ENCODE results near the gene ELL2. TPM values are rescaled to one million over a fixed set of nuclear protein-coding genes. Genes with fewer than 3 reads are reported as not detected.

ELL2 gene
- total and polyA plus RNA-seq, 3 experiments from 2014 or later: 5.0 to 91.3 (median 90.6) TPM

DNA sequence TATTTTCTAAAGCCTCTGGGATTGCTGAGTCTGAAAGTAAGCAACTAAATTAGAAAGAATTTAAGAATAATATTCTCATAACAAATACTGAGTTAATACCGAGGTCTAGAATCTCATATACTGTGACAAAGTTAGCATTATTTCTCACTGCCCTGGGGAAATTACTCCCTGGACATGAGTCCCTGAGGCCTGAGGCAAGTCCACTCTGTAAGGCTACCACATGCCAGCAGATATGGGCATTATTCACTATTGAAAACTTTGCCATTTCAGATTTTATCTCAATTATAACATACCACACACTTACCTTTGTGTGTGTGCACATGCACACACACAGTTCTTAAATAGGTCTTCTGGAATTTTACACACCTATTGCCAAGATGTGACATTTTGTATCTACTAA, 22.9 kb downstream of the ELL2 start:
- Histone ChIP-seq H3K27ac (ENCODE audit: low read depth, low read length) (no peak overlapping the region), H3K4me3 (ENCODE audit: low read length) (no peak overlapping the region), H3K36me3 (ENCODE audit: insufficient read depth, low read length) (no peaks in the 10 kb centered on the region), H3K9me3 (ENCODE audit: low read length) (no peaks in the 10 kb centered on the region), H3K4me1 (ENCODE audit: insufficient read depth, low read length) (no peaks in the 10 kb centered on the region), H3K27me3 (ENCODE audit: insufficient read depth, low read length, poor library complexity, severe bottlenecking) (no peaks in the 10 kb centered on the region)
- Mint-ChIP-seq H3K4me1 (peaks cover 0 to 3% (median 0%) of the 10 kb centered on the region in 3 donors), H3K4me3 (no peak overlapping the region), H3K36me3 (peaks cover 0 to 10% (median 4%) of the 10 kb centered on the region in 3 donors), H3K9me3 (no peaks in the 10 kb centered on the region), H3K27ac (no peak overlapping the region), H3K27me3 (no peaks in the 10 kb centered on the region)
- ChIA-PET POLR2A (no interaction called here), CTCF (no interaction called here)
- no peak for DNase-seq

DNA sequence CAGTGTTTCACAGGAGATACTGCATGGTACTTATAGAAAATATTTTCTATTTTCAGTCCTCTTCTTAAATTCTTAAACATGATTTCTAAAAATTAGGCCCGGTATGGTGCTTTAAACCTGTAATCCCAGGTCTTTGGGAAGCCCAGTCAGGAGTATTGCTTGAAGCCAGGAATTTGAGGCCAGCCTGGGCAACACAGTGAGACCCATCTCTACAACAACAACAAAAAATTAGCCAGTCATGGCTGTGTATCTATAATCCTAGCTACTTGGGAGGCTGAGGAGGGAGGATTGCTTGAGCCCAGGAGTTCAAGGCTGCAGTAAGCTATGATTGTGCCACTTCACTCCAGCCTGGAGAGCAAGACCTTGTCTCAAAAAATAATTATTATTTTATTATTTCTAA, 23.3 kb downstream of the ELL2 start:
- Mint-ChIP-seq H3K9me3 (no peaks in the 10 kb centered on the region), H3K4me1 (peaks cover 0 to 3% (median 0%) of the 10 kb centered on the region in 3 donors), H3K36me3 (peaks cover 0 to 10% (median 4%) of the 10 kb centered on the region in 3 donors), H3K27ac (no peak overlapping the region), H3K27me3 (no peaks in the 10 kb centered on the region), H3K4me3 (peak overlapping the region in 1 of 7 donors; percentile 4)
- ChIA-PET CTCF (no interaction called here), POLR2A (no interaction called here)
- Histone ChIP-seq H3K4me3 (ENCODE audit: low read length) (no peak overlapping the region), H3K9me3 (ENCODE audit: low read length) (no peaks in the 10 kb centered on the region), H3K4me1 (ENCODE audit: insufficient read depth, low read length) (no peaks in the 10 kb centered on the region), H3K36me3 (ENCODE audit: insufficient read depth, low read length) (no peaks in the 10 kb centered on the region), H3K27me3 (ENCODE audit: insufficient read depth, low read length, poor library complexity, severe bottlenecking) (no peaks in the 10 kb centered on the region), H3K27ac (ENCODE audit: low read depth, low read length) (peak overlapping the region; percentile 7)
- no peak for DNase-seq

DNA sequence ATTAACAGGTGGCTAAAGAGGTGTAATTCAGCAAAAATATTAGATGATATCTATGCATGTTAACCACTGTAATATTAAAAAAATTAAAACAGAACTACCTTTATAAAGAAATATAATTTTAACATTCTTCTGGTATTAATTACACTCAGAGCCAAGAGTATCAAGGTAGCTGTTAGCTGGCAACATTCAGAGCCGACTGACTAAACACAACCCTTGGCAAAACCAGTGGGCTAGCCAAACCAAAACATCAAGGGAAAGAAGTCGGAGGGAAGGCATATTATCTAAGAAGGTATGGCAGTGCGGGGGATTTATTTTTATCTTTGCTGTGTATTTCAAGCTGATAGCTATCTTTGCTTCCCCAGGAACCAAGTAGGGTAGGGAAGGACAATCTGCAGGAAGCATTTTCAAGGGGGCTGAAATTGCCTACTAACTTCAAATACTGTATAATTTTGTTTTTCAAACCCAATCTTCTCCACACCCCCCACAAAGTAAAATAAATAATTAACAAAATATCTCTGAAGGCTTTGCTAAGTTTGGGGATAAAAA, 24.0 kb downstream of the ELL2 start:
- Histone ChIP-seq H3K36me3 (ENCODE audit: insufficient read depth, low read length) (no peaks in the 10 kb centered on the region), H3K9me3 (ENCODE audit: low read length) (no peaks in the 10 kb centered on the region), H3K4me1 (ENCODE audit: insufficient read depth, low read length) (no peaks in the 10 kb centered on the region), H3K27me3 (ENCODE audit: insufficient read depth, low read length, poor library complexity, severe bottlenecking) (no peaks in the 10 kb centered on the region), H3K4me3 (ENCODE audit: low read length) (no peak overlapping the region), H3K27ac (ENCODE audit: low read depth, low read length) (peak overlapping the region; percentile 7)
- CTCF ChIA-PET: interaction anchor here (1.4 kb wide), 1 partner anchor 24 kb away, joined by 3 read pairs; the partner anchor contains the start of gene ELL2
- H3K4me1 Mint-ChIP-seq: peaks cover 0 to 3% (median 0%) of the 10 kb centered on the region in 3 donors
- no peak overlapping the region for H3K4me3 Mint-ChIP-seq
- no peaks in the 10 kb centered on the region for H3K9me3 Mint-ChIP-seq
- no peaks in the 10 kb centered on the region for H3K27me3 Mint-ChIP-seq
- H3K27ac Mint-ChIP-seq: peak overlapping the region in 1 of 8 donors; percentile 50
- no peak for DNase-seq
- POLR2A ChIA-PET: no interaction called here
- peaks cover 0 to 10% (median 4%) of the 10 kb centered on the region in 3 donors for H3K36me3 Mint-ChIP-seq

DNA sequence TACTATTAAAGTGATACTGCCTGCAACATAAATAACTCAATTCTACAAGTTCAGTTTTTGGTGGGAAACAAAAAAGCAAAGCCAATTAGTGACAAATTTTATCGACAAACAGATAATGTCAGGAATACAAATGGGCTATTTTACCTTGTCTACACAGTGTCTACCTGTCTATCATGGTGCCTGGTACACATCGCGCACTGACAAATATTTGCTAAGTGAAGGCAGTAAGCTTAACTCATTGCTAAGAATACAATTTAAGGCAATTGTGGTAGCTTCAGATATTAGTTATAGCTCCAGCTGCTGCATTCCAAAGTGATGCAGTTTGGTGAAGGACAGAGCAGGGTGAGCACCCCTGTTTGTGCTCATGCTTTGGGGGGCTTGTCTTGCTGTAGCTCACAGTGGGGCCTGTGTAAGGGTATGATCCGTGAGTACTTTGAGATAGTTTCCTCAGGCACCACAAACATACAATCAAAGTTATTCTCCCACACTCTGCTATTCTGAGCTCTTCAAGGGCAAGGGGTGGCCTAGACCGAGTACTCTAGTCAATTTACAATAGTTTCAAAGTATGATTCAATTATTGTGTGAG, 24.7 kb downstream of the ELL2 start:
- Histone ChIP-seq H3K27ac (ENCODE audit: low read depth, low read length) (no peak overlapping the region), H3K4me3 (ENCODE audit: low read length) (no peak overlapping the region), H3K9me3 (ENCODE audit: low read length) (no peaks in the 10 kb centered on the region), H3K36me3 (ENCODE audit: insufficient read depth, low read length) (no peaks in the 10 kb centered on the region), H3K27me3 (ENCODE audit: insufficient read depth, low read length, poor library complexity, severe bottlenecking) (no peaks in the 10 kb centered on the region), H3K4me1 (ENCODE audit: insufficient read depth, low read length) (no peaks in the 10 kb centered on the region)
- ChIA-PET POLR2A (no interaction called here), CTCF (interaction anchor here (0.7 to 1.4 kb wide), 2 partner anchors 12 to 25 kb away, joined by 3 read pairs; partner anchors contain the start of gene ELL2)
- H3K4me3 Mint-ChIP-seq: no peak overlapping the region
- DNase-seq: no peak
- peaks cover 0 to 10% (median 4%) of the 10 kb centered on the region in 3 donors for H3K36me3 Mint-ChIP-seq
- H3K9me3 Mint-ChIP-seq: no peaks in the 10 kb centered on the region
- H3K27ac Mint-ChIP-seq: no peak overlapping the region
- no peaks in the 10 kb centered on the region for H3K27me3 Mint-ChIP-seq
- peaks cover 0 to 3% (median 0%) of the 10 kb centered on the region in 3 donors for H3K4me1 Mint-ChIP-seq

DNA sequence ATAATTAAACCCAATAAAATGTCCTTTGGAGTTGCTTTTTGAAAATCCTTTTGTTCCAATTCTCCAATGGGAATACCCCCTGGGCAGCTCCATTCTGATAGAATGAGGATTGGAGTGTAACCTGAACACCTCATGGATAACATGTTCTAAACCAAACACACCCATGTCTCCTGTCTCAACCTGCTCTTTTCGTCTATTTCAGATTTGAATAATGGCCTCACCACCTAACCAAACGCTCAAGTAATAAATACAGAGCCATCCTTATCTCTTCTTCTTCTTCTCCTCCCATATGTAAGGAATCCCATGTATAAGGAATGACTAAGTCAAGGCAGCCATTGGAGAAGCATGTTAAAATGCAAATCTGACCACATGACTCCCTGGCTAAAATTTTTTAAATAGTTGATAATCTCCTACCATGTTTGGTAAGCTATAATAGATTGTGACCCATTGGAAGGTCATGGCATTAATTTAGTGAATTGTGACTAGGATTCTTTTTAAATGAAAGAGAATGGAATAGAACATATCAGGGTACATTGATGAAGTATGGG, 26.0 kb downstream of the ELL2 start:
- Histone ChIP-seq H3K36me3 (ENCODE audit: insufficient read depth, low read length) (no peaks in the 10 kb centered on the region), H3K4me1 (ENCODE audit: insufficient read depth, low read length) (no peaks in the 10 kb centered on the region), H3K27ac (ENCODE audit: low read depth, low read length) (no peak overlapping the region), H3K4me3 (ENCODE audit: low read length) (no peak overlapping the region), H3K9me3 (ENCODE audit: low read length) (no peaks in the 10 kb centered on the region), H3K27me3 (ENCODE audit: insufficient read depth, low read length, poor library complexity, severe bottlenecking) (no peaks in the 10 kb centered on the region)
- H3K36me3 Mint-ChIP-seq: peaks cover 4 to 10% (median 4%) of the 10 kb centered on the region in 3 donors
- no peak for DNase-seq
- no peak overlapping the region for H3K4me3 Mint-ChIP-seq
- CTCF ChIA-PET: no interaction called here
- peaks cover 0 to 3% (median 0%) of the 10 kb centered on the region in 3 donors for H3K4me1 Mint-ChIP-seq
- no peaks in the 10 kb centered on the region for H3K9me3 Mint-ChIP-seq
- no peaks in the 10 kb centered on the region for H3K27me3 Mint-ChIP-seq
- POLR2A ChIA-PET: no interaction called here
- H3K27ac Mint-ChIP-seq: no peak overlapping the region

DNA sequence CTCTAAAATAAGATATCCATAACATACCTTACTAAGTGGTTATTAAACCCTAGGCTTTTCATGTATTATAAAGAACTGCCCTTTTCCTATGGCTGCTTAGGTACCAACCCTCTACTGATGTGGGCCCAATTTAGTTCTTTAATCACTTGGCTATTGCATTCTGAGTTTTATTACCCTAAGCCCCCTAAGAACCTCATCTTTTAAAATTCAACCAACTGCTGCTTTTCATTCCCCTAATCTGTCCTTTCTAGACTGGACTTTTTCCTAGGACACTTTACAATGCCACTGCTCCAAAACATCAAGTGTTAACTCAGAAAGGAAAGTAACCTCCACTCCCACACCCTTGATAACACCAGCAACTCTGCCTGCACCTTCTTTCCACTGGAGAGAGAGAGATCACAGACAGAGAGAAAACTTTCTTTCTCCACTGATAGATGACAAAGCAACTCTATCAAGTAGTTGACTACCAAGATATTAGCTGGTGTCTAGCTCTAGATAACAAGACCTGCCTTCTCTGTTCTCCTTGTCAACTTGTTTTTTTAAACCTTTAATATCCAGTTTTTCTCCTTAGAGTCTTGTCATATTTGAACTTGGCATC, 27.3 kb downstream of the ELL2 start:
- Mint-ChIP-seq H3K9me3 (no peaks in the 10 kb centered on the region), H3K27me3 (no peaks in the 10 kb centered on the region), H3K36me3 (peaks cover 4 to 12% (median 4%) of the 10 kb centered on the region in 3 donors), H3K4me1 (peaks cover 0 to 3% (median 0%) of the 10 kb centered on the region in 3 donors), H3K4me3 (no peak overlapping the region), H3K27ac (peak overlapping the region in 1 of 8 donors; percentile 48)
- Histone ChIP-seq H3K4me1 (ENCODE audit: insufficient read depth, low read length) (no peaks in the 10 kb centered on the region), H3K4me3 (ENCODE audit: low read length) (no peak overlapping the region), H3K9me3 (ENCODE audit: low read length) (no peaks in the 10 kb centered on the region), H3K27ac (ENCODE audit: low read depth, low read length) (peak overlapping the region; percentile 21), H3K36me3 (ENCODE audit: insufficient read depth, low read length) (no peaks in the 10 kb centered on the region), H3K27me3 (ENCODE audit: insufficient read depth, low read length, poor library complexity, severe bottlenecking) (no peaks in the 10 kb centered on the region)
- DNase-seq: no peak
- CTCF ChIA-PET: no interaction called here
- POLR2A ChIA-PET: no interaction called here

DNA sequence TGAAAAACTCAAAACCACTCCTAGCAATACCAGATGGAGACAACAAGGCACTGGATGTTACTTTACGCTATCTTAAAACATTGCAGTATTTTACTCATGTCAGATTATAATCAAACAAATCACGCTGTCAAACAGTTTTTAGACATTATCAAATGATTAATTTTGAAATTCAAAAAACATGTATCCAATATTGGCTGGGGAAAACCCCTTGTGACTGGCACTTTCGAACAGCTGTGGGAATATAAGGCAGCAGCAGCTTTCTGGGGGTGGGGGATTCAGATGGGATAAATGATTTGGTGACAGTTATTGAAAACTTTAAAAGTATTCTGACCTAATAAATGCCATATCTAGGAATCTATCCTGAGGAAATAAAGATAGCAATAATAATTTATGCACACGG, 28.7 kb downstream of the ELL2 start:
- Mint-ChIP-seq H3K4me3 (no peak overlapping the region), H3K36me3 (peaks cover 4 to 9% (median 9%) of the 10 kb centered on the region in 3 donors), H3K27me3 (no peaks in the 10 kb centered on the region), H3K9me3 (no peaks in the 10 kb centered on the region), H3K4me1 (peaks cover 3 to 10% (median 7%) of the 10 kb centered on the region in 3 donors), H3K27ac (no peak overlapping the region)
- Histone ChIP-seq H3K27me3 (ENCODE audit: insufficient read depth, low read length, poor library complexity, severe bottlenecking) (no peaks in the 10 kb centered on the region), H3K36me3 (ENCODE audit: insufficient read depth, low read length) (no peaks in the 10 kb centered on the region), H3K4me3 (ENCODE audit: low read length) (no peak overlapping the region), H3K4me1 (ENCODE audit: insufficient read depth, low read length) (no peaks in the 10 kb centered on the region), H3K27ac (ENCODE audit: low read depth, low read length) (no peak overlapping the region), H3K9me3 (ENCODE audit: low read length) (no peaks in the 10 kb centered on the region)
- CTCF ChIA-PET: no interaction called here
- no peak for DNase-seq
- POLR2A ChIA-PET: interaction anchor here (0.7 kb wide), 1 partner anchor 597 kb away, joined by 3 read pairs; no protein-coding TSS in a partner anchor
